Stimulated activated CD4-positive, alpha-beta T cell treated with anti-CD3 and anti-CD28 coated beads, Interleukin-2, amount 100 ng/mL, for 4 hours (primary cell): ENCODE results near the gene INHBB.

Source experiments
- DNase-seq: peaks from one replicate; pipeline ENCODE4 v3.0.0-alpha.2; 2020; ENCODE audit warnings: low read depth

INHBB gene

GRCh38 chr2:120357768-120358167 is 11.8 kb downstream of the INHBB start:
- DNase-seq: no peak

GRCh38 chr2:120358734-120359465 is 13.0 kb downstream of the INHBB start:
- no peak for DNase-seq

GRCh38 chr2:120360307-120360855 is 14.4 kb downstream of the INHBB start:
- no peak for DNase-seq

- DNase-seq: no peak
These were observed 17.0 kb downstream of the INHBB start for GRCh38 chr2:120362926-120363325.

GRCh38 chr2:120365236-120365793 is 19.4 kb downstream of the INHBB start:
- no peak for DNase-seq

- DNase-seq: no peak
These were observed 20.8 kb downstream of the INHBB start for GRCh38 chr2:120366698-120367097.

- DNase-seq: no peak
These were observed 21.3 kb downstream of the INHBB start for GRCh38 chr2:120367221-120367620.

GRCh38 chr2:120367649-120368048 is 21.7 kb downstream of the INHBB start:
- no peak for DNase-seq

GRCh38 chr2:120368086-120368485 is 22.1 kb downstream of the INHBB start:
- DNase-seq: no peak

- no peak for DNase-seq
These were observed 23.3 kb downstream of the INHBB start for GRCh38 chr2:120369250-120369649.

GRCh38 chr2:120371969-120372625 is 26.2 kb downstream of the INHBB start:
- DNase-seq: no peak

GRCh38 chr2:120372816-120373215 is 26.9 kb downstream of the INHBB start:
- no peak for DNase-seq

GRCh38 chr2:120373424-120373823 is 27.5 kb downstream of the INHBB start:
- no peak for DNase-seq

GRCh38 chr2:120374821-120375220 is 28.9 kb downstream of the INHBB start:
- DNase-seq: no peak

- DNase-seq: no peak
These were observed 29.5 kb downstream of the INHBB start for GRCh38 chr2:120375251-120376020.

GRCh38 chr2:120376101-120376500 is 30.2 kb downstream of the INHBB start:
- DNase-seq: no peak

GRCh38 chr2:120376679-120377640 is 31.0 kb downstream of the INHBB start:
- no peak for DNase-seq

- DNase-seq: no peak
These were observed 32.7 kb downstream of the INHBB start for GRCh38 chr2:120378605-120379004.

- no peak for DNase-seq
These were observed 34.3 kb downstream of the INHBB start for GRCh38 chr2:120379916-120380893.

- DNase-seq: no peak
These were observed 35.3 kb downstream of the INHBB start for GRCh38 chr2:120381192-120381591.
